ENCODE data around the gene TMEM98. TPM values are rescaled to one million over a fixed set of nuclear protein-coding genes. Genes with fewer than 3 reads are reported as not detected.

TMEM98 gene
- total RNA-seq, 1 donor from 2014 or later: 47.9 TPM

DNA sequence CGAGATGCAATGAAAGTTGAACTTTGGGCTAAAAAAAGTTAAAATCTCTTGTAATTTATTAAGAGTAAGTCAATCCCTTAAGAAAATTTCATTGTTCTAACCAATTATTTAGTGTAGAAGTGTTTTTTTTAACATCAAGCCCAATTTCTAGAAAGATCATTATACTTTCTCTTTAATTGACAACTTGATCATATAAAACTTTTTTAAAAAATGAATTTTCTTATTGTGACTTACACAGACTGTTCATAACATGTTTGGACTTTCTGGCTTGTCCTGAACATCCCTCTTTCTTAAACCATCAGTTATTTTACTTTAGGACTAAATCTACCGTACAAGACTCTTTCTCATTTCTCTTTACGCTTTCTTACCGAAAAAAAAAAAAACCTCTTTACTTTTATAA lies 26.2 kb upstream of the TMEM98 start:
- H3K36me3 ChIP-seq: no peaks in the 10 kb centered on the region
- intact Hi-C loops (cut with DNase I): no loop called here
- peaks cover 5% of the 10 kb centered on the region for H3K27me3 ChIP-seq (ENCODE audit: low read depth)
- ATAC-seq (no peak), DNase-seq (no peak)
- H3K27ac ChIP-seq: no peak overlapping the region
- no peaks in the 10 kb centered on the region for H3K9me3 ChIP-seq
- TF ChIP-seq, protein P1, sequence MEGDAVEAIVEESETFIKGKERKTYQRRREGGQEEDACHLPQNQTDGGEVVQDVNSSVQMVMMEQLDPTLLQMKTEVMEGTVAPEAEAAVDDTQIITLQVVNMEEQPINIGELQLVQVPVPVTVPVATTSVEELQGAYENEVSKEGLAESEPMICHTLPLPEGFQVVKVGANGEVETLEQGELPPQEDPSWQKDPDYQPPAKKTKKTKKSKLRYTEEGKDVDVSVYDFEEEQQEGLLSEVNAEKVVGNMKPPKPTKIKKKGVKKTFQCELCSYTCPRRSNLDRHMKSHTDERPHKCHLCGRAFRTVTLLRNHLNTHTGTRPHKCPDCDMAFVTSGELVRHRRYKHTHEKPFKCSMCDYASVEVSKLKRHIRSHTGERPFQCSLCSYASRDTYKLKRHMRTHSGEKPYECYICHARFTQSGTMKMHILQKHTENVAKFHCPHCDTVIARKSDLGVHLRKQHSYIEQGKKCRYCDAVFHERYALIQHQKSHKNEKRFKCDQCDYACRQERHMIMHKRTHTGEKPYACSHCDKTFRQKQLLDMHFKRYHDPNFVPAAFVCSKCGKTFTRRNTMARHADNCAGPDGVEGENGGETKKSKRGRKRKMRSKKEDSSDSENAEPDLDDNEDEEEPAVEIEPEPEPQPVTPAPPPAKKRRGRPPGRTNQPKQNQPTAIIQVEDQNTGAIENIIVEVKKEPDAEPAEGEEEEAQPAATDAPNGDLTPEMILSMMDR (IDR thresholded peaks at IDR 0.05): no peak
- no peaks in the 10 kb centered on the region for H3K4me1 ChIP-seq
- H3K4me3 ChIP-seq: no peak overlapping the region

GRCh38 chr17:32903774-32904673 lies 23.9 kb upstream of the TMEM98 start:
- Histone ChIP-seq H3K4me1 (no peaks in the 10 kb centered on the region), H3K4me3 (no peak overlapping the region), H3K36me3 (no peaks in the 10 kb centered on the region), H3K27ac (no peak overlapping the region), H3K9me3 (no peaks in the 10 kb centered on the region), H3K27me3 (ENCODE audit: low read depth) (peaks cover 5% of the 10 kb centered on the region)
- TF ChIP-seq, protein P1 (IDR thresholded peaks at IDR 0.05): no peak
- DNase-seq (no peak), ATAC-seq (no peak)
- intact Hi-C loops (cut with DNase I): no loop called here

GRCh38 chr17:32904891-32905290 lies 23.1 kb upstream of the TMEM98 start:
- intact Hi-C loops (cut with DNase I): no loop called here
- ATAC-seq (no peak), DNase-seq (no peak)
- Histone ChIP-seq H3K4me1 (no peaks in the 10 kb centered on the region), H3K9me3 (no peaks in the 10 kb centered on the region), H3K27ac (no peak overlapping the region), H3K4me3 (no peak overlapping the region), H3K27me3 (ENCODE audit: low read depth) (peaks cover 5% of the 10 kb centered on the region), H3K36me3 (no peaks in the 10 kb centered on the region)
- TF ChIP-seq, protein P1 (IDR thresholded peaks at IDR 0.05): no peak

DNA sequence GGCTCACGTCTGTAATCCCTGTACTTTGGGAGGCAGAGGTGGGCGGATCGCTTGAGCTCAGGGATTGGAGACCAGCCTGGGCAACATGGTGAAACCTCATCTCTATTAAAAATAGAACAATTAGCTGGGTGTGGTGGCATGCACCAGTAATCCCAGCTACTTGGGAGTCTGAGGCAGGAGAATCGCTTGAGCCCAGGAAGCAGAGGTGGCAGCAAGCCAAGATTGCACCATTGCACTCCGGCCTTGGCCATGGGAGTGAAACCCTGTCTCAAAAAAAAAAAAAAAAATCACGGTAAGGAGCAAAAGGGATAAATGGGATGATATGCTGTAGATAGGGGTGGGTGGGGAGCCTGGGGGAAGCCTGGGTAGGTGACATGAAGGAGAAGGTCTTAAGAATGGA lies 20.4 kb upstream of the TMEM98 start:
- H3K4me1 ChIP-seq: peaks cover 11% of the 10 kb centered on the region

DNA sequence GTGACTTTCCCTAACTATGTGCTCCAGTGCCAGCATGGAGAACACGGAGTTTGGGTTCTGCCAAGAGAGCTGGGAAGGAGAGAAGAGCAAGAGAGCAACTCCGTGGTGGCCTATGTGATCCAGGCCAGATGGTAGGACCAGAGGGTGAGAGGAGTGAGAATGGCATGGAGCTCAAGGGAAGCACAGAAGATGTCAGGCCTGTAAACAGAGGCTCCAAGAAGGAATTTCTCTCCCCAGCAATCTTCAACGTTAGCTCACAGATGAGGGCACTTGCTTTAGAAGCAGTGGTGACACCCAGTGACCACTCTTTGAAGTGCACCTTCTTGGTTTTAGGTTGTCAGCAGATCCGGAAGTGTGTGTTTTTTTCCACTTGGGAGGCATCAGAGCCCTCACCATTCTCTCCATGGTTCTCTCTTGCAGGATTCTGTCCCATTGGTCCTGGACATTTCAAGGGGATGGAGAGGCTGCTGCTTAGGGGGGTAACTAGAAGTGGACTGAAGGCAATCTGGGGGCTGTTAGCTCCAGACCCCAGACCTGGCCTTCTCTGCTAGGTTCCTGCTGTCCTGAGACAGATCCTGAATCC lies 18.1 kb upstream of the TMEM98 start:
- ATAC-seq (peak; percentile 76 to 78), DNase-seq (no peak)
- Histone ChIP-seq H3K4me3 (no peak overlapping the region), H3K9me3 (no peaks in the 10 kb centered on the region), H3K4me1 (peaks cover 11% of the 10 kb centered on the region), H3K36me3 (no peaks in the 10 kb centered on the region), H3K27ac (no peak overlapping the region), H3K27me3 (ENCODE audit: low read depth) (no peaks in the 10 kb centered on the region)
- TF ChIP-seq, protein P1 (IDR thresholded peaks at IDR 0.05): peak; percentile 73
- intact Hi-C loops (cut with DNase I): no loop called here

More for the DNA sequence above, 20.4 kb upstream of the TMEM98 start:
- TF ChIP-seq, protein P1 (IDR thresholded peaks at IDR 0.05): no peak
- H3K4me3 ChIP-seq: no peak overlapping the region
- ATAC-seq (no peak), DNase-seq (no peak)
- intact Hi-C loops (cut with DNase I): no loop called here
- H3K9me3 ChIP-seq: no peaks in the 10 kb centered on the region
- H3K27ac ChIP-seq: no peak overlapping the region
- H3K27me3 ChIP-seq (ENCODE audit: low read depth): peaks cover 5% of the 10 kb centered on the region
- H3K36me3 ChIP-seq: no peaks in the 10 kb centered on the region
